ENCODE measurements around the gene COL6A1.

Gene COL6A1

GRCh38 chr21:45970674-45971615 is 10.6 kb upstream of the COL6A1 start:
- H3K4me3 ChIP-seq (ENCODE audit: low read depth, low read length) = no peak overlapping the region
- peak; percentile 82 for TF ChIP-seq CTCF (IDR thresholded peaks at IDR 0.05; ENCODE audit: borderline replicate concordance, insufficient read depth, low read depth, low read length)

- TF ChIP-seq CTCF (IDR thresholded peaks at IDR 0.05; ENCODE audit: borderline replicate concordance, insufficient read depth, low read depth, low read length) = no peak
- H3K4me3 ChIP-seq (ENCODE audit: low read depth, low read length) = no peak overlapping the region
These were observed 9.8 kb upstream of the COL6A1 start for GRCh38 chr21:45971616-45972352.

GRCh38 chr21:45972353-45972715 is 9.2 kb upstream of the COL6A1 start:
- H3K4me3 ChIP-seq (ENCODE audit: low read depth, low read length) = no peak overlapping the region
- no peak for TF ChIP-seq CTCF (IDR thresholded peaks at IDR 0.05; ENCODE audit: borderline replicate concordance, insufficient read depth, low read depth, low read length)

- no peak for TF ChIP-seq CTCF (IDR thresholded peaks at IDR 0.05; ENCODE audit: borderline replicate concordance, insufficient read depth, low read depth, low read length)
- peak overlapping the region; percentile 5 for H3K4me3 ChIP-seq (ENCODE audit: low read depth, low read length)
These were observed 8.7 kb upstream of the COL6A1 start for GRCh38 chr21:45972716-45973474.

- H3K4me3 ChIP-seq (ENCODE audit: low read depth, low read length) = peak overlapping the region; percentile 38
- peak; percentile 57; the same call in 1 of the 2 replicates for TF ChIP-seq CTCF (IDR thresholded peaks at IDR 0.05; ENCODE audit: borderline replicate concordance, insufficient read depth, low read depth, low read length)
These were observed 8.0 kb upstream of the COL6A1 start for GRCh38 chr21:45973475-45974072.

GRCh38 chr21:45974073-45975019 is 7.2 kb upstream of the COL6A1 start:
- no peak for TF ChIP-seq CTCF (IDR thresholded peaks at IDR 0.05; ENCODE audit: borderline replicate concordance, insufficient read depth, low read depth, low read length)
- H3K4me3 ChIP-seq (ENCODE audit: low read depth, low read length) = peak overlapping the region; percentile 38
